CD14-positive monocyte (primary cell): ENCODE data around the gene IQGAP2. TPM values are rescaled to one million over a fixed set of nuclear protein-coding genes. Genes with fewer than 3 reads are reported as not detected.

ENCODE experiments used
- DNase-seq, 3 donors: peaks; one replicate each; pipeline ENCODE4 v3.0.0-alpha.2; 2011 to 2022
- H2AFZ ChIP-seq: 2 replicates; pipeline ENCODE4 v1.6.0; 2012; ENCODE audit warnings: mild to moderate bottlenecking, low read depth, low read length, inconsistent platforms; ENCODE audit not compliant: insufficient read depth, poor library complexity, severe bottlenecking
- H3K27ac ChIP-seq, 2 donors: 1 replicate in 1 of 2; 2 replicates in 1 of 2; pipeline ENCODE4 v1.5.1; 2012 to 2013; ENCODE audit warnings: low read length in 2 of 2, control low read depth in 1 of 2, inconsistent platforms in 1 of 2, low read depth in 1 of 2, mild to moderate bottlenecking in 1 of 2
- H3K27me3 ChIP-seq, 2 donors: one replicate each; pipeline versions ENCODE4 v1.6.0 to v1.6.1; 2011 to 2013; ENCODE audit warnings: low read length in 2 of 2; ENCODE audit not compliant: control insufficient read depth in 2 of 2, insufficient read depth in 2 of 2
- H3K36me3 ChIP-seq, 2 donors: replicated peaks in 1 of 2; 1 replicate in 1 of 2; 2 replicates in 1 of 2; pipeline versions ENCODE4 v1.5.1 to v1.6.1; 2012 to 2013; ENCODE audit warnings: low read length in 2 of 2, control low read depth in 1 of 2, inconsistent platforms in 1 of 2, mild to moderate bottlenecking in 1 of 2; ENCODE audit not compliant: insufficient read depth in 2 of 2, control insufficient read depth in 1 of 2
- H3K4me1 ChIP-seq, 2 donors: 1 replicate in 1 of 2; 2 replicates in 1 of 2; pipeline versions ENCODE4 v1.5.1 to v1.6.1; 2012 to 2013; ENCODE audit warnings: low read length in 2 of 2, control low read depth in 1 of 2, inconsistent platforms in 1 of 2, mild to moderate bottlenecking in 1 of 2, moderate library complexity in 1 of 2; ENCODE audit not compliant: insufficient read depth in 2 of 2, control insufficient read depth in 1 of 2
- H3K4me2 ChIP-seq: replicated peaks from 2 replicates; pipeline ENCODE3; 2012; ENCODE audit warnings: low read length, moderate library complexity, mild to moderate bottlenecking; ENCODE audit not compliant: poor library complexity, severe bottlenecking; ENCODE audit errors: extremely low read depth
- H3K4me3 ChIP-seq, 3 experiments: fragments of 200-600 bp in 1 of 3; sonication (generic) in 1 of 3; replicated peaks in 1 of 3; 1 replicate in 2 of 3; 2 replicates in 1 of 3; pipeline ENCODE4 v1.5.1; 2011 to 2013; ENCODE audit warnings: low read length in 3 of 3, mild to moderate bottlenecking in 3 of 3, control low read depth in 2 of 3, low read depth in 2 of 3, inconsistent platforms in 1 of 3, moderate library complexity in 1 of 3
- H3K79me2 ChIP-seq: 2 replicates; pipeline ENCODE4 v1.6.0; 2012; ENCODE audit warnings: mild to moderate bottlenecking, control low read depth, inconsistent platforms, low read length, moderate library complexity; ENCODE audit not compliant: insufficient read depth
- H3K9ac ChIP-seq: 2 replicates; pipeline ENCODE4 v1.6.0; 2017; ENCODE audit warnings: low read length, mild to moderate bottlenecking; ENCODE audit not compliant: insufficient read depth, poor library complexity, severe bottlenecking
- H3K9me3 ChIP-seq, 2 donors: replicated peaks in 1 of 2; 1 replicate in 1 of 2; 2 replicates in 1 of 2; pipeline versions ENCODE4 v1.5.1 to v1.6.1; 2012 to 2013; ENCODE audit warnings: low read length in 2 of 2, control low read depth in 1 of 2; ENCODE audit not compliant: control insufficient read depth in 1 of 2, insufficient read depth in 1 of 2
- H4K20me1 ChIP-seq: 2 replicates; pipeline ENCODE4 v1.6.0; 2012; ENCODE audit warnings: mild to moderate bottlenecking, low read length, control low read depth, moderate library complexity; ENCODE audit not compliant: insufficient read depth
- H3K27ac Mint-ChIP-seq, 7 donors: one replicate each; pipeline ENCODE4 v1.8.0; 2020; ENCODE audit warnings: mild to moderate bottlenecking in 7 of 7, mixed read lengths in 7 of 7, moderate library complexity in 6 of 7, inconsistent platforms in 2 of 7
- H3K27me3 Mint-ChIP-seq, 3 donors: one replicate each; pipeline ENCODE4 v1.8.0; 2021 to 2022; ENCODE audit warnings: low read depth in 3 of 3, mild to moderate bottlenecking in 3 of 3, mixed read lengths in 3 of 3, moderate library complexity in 3 of 3, inconsistent platforms in 1 of 3
- H3K36me3 Mint-ChIP-seq, 2 donors: one replicate each; pipeline ENCODE4 v1.8.0; 2020; ENCODE audit warnings: mixed read lengths in 2 of 2, inconsistent platforms in 1 of 2, mild to moderate bottlenecking in 1 of 2
- H3K4me1 Mint-ChIP-seq: one replicate; pipeline ENCODE4 v1.8.0; 2020; ENCODE audit warnings: mild to moderate bottlenecking, mixed read lengths
- H3K4me3 Mint-ChIP-seq, 2 donors: one replicate each; pipeline ENCODE4 v1.8.0; 2020; ENCODE audit warnings: mild to moderate bottlenecking in 2 of 2, mixed read lengths in 2 of 2, moderate library complexity in 1 of 2
- H3K9me3 Mint-ChIP-seq, 7 donors: one replicate each; pipeline ENCODE4 v1.8.0; 2020 to 2022; ENCODE audit warnings: mixed read lengths in 7 of 7, mild to moderate bottlenecking in 6 of 7, moderate library complexity in 6 of 7, inconsistent platforms in 2 of 7
- WGBS: methylation state at CpG from one replicate; pipeline ENCODE4 v1.1.5; 2013; ENCODE audit warnings: missing lambda C conversion rate; ENCODE audit not compliant: insufficient coverage; 5-methylcytosine and 5-hydroxymethylcytosine counted together
- intact Hi-C, 2 donors: fragments of 100-400 bp; cut with micrococcal nuclease; formaldehyde crosslinking; loops; one replicate each; pipeline versions ENCODE4 v1.15.0 to v1.15.1; 2023
- polyA plus RNA-seq, 3 donors: library from polyadenylated mRNA; depleted of rRNA in 1 of 3; unstranded in 2 of 3; stranded (reverse) in 1 of 3; fragments of 300-500 nt in 2 of 3; fragments of >200 nt in 1 of 3; fragmentation: Illumina TruSeq in 2 of 3; gene quantifications; 1 replicate in 2 of 3; 2 replicates in 1 of 3; pipeline ENCODE4 v1.2.3, GENCODE V29; 2012 to 2021
- TF ChIP-seq, protein P1 (sequence below): fragments of 200-600 bp; IDR thresholded peaks from one replicate; pipeline ENCODE4 v1.8.0; 2022; ENCODE audit warnings: antibody characterized with exemption, mild to moderate bottlenecking

Gene IQGAP2
- polyA plus RNA-seq, 3 donors: 21.4 to 50.9 (median 35.4) TPM

DNA sequence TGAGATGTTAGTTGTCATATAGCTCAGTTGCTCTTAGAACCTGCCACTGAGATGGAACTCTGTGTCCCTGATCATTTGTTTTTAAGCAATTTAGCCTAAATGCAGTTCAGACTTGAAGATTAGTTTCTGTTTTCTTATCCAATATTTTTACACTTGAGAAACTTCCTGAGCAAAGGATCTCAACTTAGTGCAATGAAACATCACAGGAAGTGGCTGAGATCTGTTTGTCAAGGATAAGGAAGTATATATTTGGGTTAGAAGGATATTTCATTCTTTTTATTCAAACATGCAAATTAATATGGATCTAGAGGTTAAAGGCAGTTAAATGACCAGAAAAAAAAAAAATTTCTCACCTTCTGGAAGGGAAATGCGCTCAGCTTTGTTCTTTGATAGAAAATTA lies 293.2 kb downstream of the IQGAP2 start:
- intact Hi-C loops: no loop called here
- no CpG with 5 or more reads among the region's 1 CpG for WGBS
- Histone ChIP-seq H3K4me1 (no peaks in the 10 kb centered on the region), H3K79me2 (no peaks in the 10 kb centered on the region), H3K4me3 (no peak overlapping the region), H3K36me3 (peaks cover 90 to 96% of the 10 kb centered on the region in 2 donors), H3K27me3 (no peaks in the 10 kb centered on the region), H3K9ac (no peak overlapping the region), H4K20me1 (no peaks in the 10 kb centered on the region), H2AFZ (no peak overlapping the region), H3K27ac (peak overlapping the region in 1 of 2 donors; percentile 9), H3K4me2 (no peak overlapping the region), H3K9me3 (no peaks in the 10 kb centered on the region)
- H3K27ac Mint-ChIP-seq: peak overlapping the region in 1 of 7 donors; percentile 2
- H3K27me3 Mint-ChIP-seq: no peaks in the 10 kb centered on the region
- H3K9me3 Mint-ChIP-seq: no peaks in the 10 kb centered on the region
- no peak for DNase-seq
- peaks cover 63 to 76% of the 10 kb centered on the region in 2 donors for H3K36me3 Mint-ChIP-seq
- TF ChIP-seq, protein P1, sequence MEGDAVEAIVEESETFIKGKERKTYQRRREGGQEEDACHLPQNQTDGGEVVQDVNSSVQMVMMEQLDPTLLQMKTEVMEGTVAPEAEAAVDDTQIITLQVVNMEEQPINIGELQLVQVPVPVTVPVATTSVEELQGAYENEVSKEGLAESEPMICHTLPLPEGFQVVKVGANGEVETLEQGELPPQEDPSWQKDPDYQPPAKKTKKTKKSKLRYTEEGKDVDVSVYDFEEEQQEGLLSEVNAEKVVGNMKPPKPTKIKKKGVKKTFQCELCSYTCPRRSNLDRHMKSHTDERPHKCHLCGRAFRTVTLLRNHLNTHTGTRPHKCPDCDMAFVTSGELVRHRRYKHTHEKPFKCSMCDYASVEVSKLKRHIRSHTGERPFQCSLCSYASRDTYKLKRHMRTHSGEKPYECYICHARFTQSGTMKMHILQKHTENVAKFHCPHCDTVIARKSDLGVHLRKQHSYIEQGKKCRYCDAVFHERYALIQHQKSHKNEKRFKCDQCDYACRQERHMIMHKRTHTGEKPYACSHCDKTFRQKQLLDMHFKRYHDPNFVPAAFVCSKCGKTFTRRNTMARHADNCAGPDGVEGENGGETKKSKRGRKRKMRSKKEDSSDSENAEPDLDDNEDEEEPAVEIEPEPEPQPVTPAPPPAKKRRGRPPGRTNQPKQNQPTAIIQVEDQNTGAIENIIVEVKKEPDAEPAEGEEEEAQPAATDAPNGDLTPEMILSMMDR: no peak
- H3K4me1 Mint-ChIP-seq: peaks cover 2% of the 10 kb centered on the region
- no peak overlapping the region for H3K4me3 Mint-ChIP-seq

DNA sequence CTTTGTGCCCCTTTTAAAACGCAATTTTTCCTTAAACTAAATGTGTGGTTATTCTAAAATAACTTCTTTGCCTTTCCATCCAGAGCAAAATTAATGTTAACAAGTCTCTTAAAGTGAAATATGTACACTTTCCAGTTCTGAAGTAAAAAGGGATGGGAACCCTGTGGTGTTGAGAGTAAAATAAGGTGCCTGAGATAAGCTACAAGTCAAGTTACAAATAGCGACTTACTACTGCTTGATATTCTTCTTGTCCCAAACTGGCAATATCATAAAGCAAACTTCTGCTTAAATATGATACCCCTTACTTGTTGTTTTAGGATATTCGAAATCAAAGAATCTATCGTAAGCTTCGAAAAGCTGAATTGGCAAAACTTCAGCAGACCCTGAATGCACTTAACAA lies 294.6 kb downstream of the IQGAP2 start:
- Mint-ChIP-seq H3K4me3 (no peak overlapping the region), H3K27ac (no peak overlapping the region), H3K27me3 (no peaks in the 10 kb centered on the region), H3K4me1 (peaks cover 2% of the 10 kb centered on the region), H3K36me3 (peaks cover 70 to 77% of the 10 kb centered on the region in 2 donors), H3K9me3 (no peaks in the 10 kb centered on the region)
- Histone ChIP-seq H3K27me3 (no peaks in the 10 kb centered on the region), H2AFZ (no peak overlapping the region), H3K9ac (no peak overlapping the region), H3K36me3 (peaks cover 90 to 96% of the 10 kb centered on the region in 2 donors), H3K79me2 (no peaks in the 10 kb centered on the region), H3K9me3 (no peaks in the 10 kb centered on the region), H3K27ac (no peak overlapping the region), H3K4me1 (no peaks in the 10 kb centered on the region), H3K4me3 (no peak overlapping the region), H4K20me1 (no peaks in the 10 kb centered on the region), H3K4me2 (no peak overlapping the region)
- no CpG with 5 or more reads among the region's 5 CpGs for WGBS
- DNase-seq: no peak
- TF ChIP-seq, protein P1: no peak
- intact Hi-C loops: no loop called here
